Measurements from ENCODE around the gene TENM4.

DNA sequence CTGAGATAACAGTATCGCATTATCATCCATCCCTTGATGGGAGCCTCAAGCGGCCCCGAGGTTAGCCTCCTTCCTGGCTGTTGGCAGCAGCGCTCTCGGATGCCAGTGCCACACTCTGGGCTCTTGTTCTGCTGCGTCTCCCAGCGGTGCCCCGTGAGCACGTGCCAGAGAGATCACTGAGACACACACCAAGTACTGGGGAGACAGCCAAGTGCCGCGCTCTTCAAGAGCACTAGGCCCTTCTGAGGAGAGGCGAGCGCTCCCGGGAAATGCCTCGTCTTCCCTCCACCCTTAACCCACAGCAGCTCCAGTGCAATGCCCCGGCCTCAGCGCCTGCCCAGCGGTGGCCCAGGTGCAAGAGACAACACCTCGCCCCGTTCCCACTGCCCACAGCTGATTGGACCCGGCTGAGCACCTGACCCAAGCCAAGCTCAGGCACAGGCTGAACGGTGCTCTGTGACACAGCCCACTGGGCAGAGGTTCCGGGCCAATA is 617.9 kb downstream of the TENM4 start:
- TF ChIP-seq CTCF (IDR thresholded peaks at IDR 0.05) (no peak), POLR2A (IDR thresholded peaks at IDR 0.05) (no peak)
